ENCODE data around the gene FAF1.
"Not testable (repeated sequence)": the region's sequence is repeated elsewhere in the genome, so short reads cannot be mapped to it uniquely, and the experiment has no call there.

- TF ChIP-seq CTCF, POLR2A (IDR thresholded peaks at IDR 0.05): not testable (repeated sequence)
Measured at GRCh38 chr1:50887555-50887954, 72.5 kb downstream of the FAF1 start.

All from right lobe of liver (tissue), 4 donors.